GM18951 (cell line): ENCODE measurements around the gene ETV3.

Experiments used
- POLR2A ChIP-seq: IDR thresholded peaks from 4 replicates; pipeline ENCODE4 v1.6.1; 2011; ENCODE audit warnings: mild to moderate bottlenecking; ENCODE audit not compliant: insufficient read length, insufficient read depth; ENCODE audit errors: extremely low read depth
- in situ Hi-C: fragments of 300-500 bp; cut with MboI; formaldehyde crosslinking; loops from one replicate; pipeline ENCODE4 v1.12.0; 2022; ENCODE audit warnings: low sequenced_read_pairs, mixed read lengths, inconsistent platforms; ENCODE audit not compliant: unreplicated experiment

ETV3 gene

GRCh38 chr1:157116737-157117103 lies 21.5 kb downstream of the ETV3 start:
- in situ Hi-C loops, result no loop called here
- no peak for TF ChIP-seq POLR2A

- TF ChIP-seq POLR2A, result no peak
- in situ Hi-C loops, result no loop called here
Observed at GRCh38 chr1:157115851-157116736, 22.1 kb downstream of the ETV3 start.

- TF ChIP-seq POLR2A, result no peak
- in situ Hi-C loops, result no loop called here
Observed at GRCh38 chr1:157115429-157115838, 22.8 kb downstream of the ETV3 start.

GRCh38 chr1:157114183-157115121 lies 23.7 kb downstream of the ETV3 start:
- in situ Hi-C loops, result no loop called here
- TF ChIP-seq POLR2A, result no peak

- in situ Hi-C loops, result no loop called here
- TF ChIP-seq POLR2A, result no peak
Observed at GRCh38 chr1:157113631-157114030, 24.6 kb downstream of the ETV3 start.

GRCh38 chr1:157113106-157113505 lies 25.1 kb downstream of the ETV3 start:
- no peak for TF ChIP-seq POLR2A
- in situ Hi-C loops, result no loop called here

GRCh38 chr1:157112186-157112867 lies 25.9 kb downstream of the ETV3 start:
- in situ Hi-C loops, result no loop called here

GRCh38 chr1:157111396-157112165 lies 26.6 kb downstream of the ETV3 start:
- in situ Hi-C loops, result no loop called here

More at GRCh38 chr1:157112186-157112867, 25.9 kb downstream of the ETV3 start:
- no peak for TF ChIP-seq POLR2A

GRCh38 chr1:157110686-157111085 lies 27.5 kb downstream of the ETV3 start:
- in situ Hi-C loops, result no loop called here
- no peak for TF ChIP-seq POLR2A

More at GRCh38 chr1:157111396-157112165, 26.6 kb downstream of the ETV3 start:
- TF ChIP-seq POLR2A, result no peak

- in situ Hi-C loops, result no loop called here
- no peak for TF ChIP-seq POLR2A
Observed at GRCh38 chr1:157110003-157110402, 28.2 kb downstream of the ETV3 start.

- TF ChIP-seq POLR2A, result no peak
- in situ Hi-C loops, result no loop called here
Observed at GRCh38 chr1:157108448-157108847, 29.7 kb downstream of the ETV3 start.

- in situ Hi-C loops, result no loop called here
- no peak for TF ChIP-seq POLR2A
Observed at GRCh38 chr1:157107702-157108101, 30.5 kb downstream of the ETV3 start.
